Heart right ventricle (tissue), 16 donors: ENCODE results near the gene REEP1. TPM values are rescaled to one million over a fixed set of nuclear protein-coding genes. Genes with fewer than 3 reads are reported as not detected.

Experiments
- ATAC-seq, 8 donors: fragments of 200-7000 bp; cut with Tn5 transposase; one replicate each; pipeline ENCODE4 v1.9.1; 2020; ENCODE audit warnings: mild to moderate bottlenecking in 8 of 8, moderate library complexity in 8 of 8, moderate number of reproducible peaks in 1 of 8
- DNase-seq, 2 donors: peaks; one replicate each; pipeline ENCODE4 v3.0.0-alpha.2; 2020
- H3K27ac ChIP-seq, 10 donors: fragments of 200-600 bp; sonication (generic) in 2 of 10; one replicate each; pipeline versions ENCODE4 v1.5.0 to v1.8.0; 2020 to 2022; ENCODE audit warnings: mild to moderate bottlenecking in 3 of 10
- H3K27me3 ChIP-seq, 7 donors: fragments of 200-600 bp; one replicate each; pipeline ENCODE4 v1.8.0; 2021 to 2022; ENCODE audit warnings: mild to moderate bottlenecking in 2 of 7
- H3K36me3 ChIP-seq, 9 donors: fragments of 200-600 bp; sonication (generic) in 1 of 9; one replicate each; pipeline versions ENCODE4 v1.5.0 to v1.8.0; 2020 to 2022; ENCODE audit warnings: mild to moderate bottlenecking in 2 of 9
- H3K4me1 ChIP-seq, 9 donors: fragments of 200-600 bp; sonication (generic) in 1 of 9; one replicate each; pipeline versions ENCODE4 v1.5.0 to v1.8.0; 2020 to 2022; ENCODE audit warnings: mild to moderate bottlenecking in 4 of 9
- H3K4me3 ChIP-seq, 10 donors: fragments of 200-600 bp; sonication (generic) in 2 of 10; one replicate each; pipeline versions ENCODE4 v1.5.0 to v1.8.0; 2020 to 2022; ENCODE audit warnings: mild to moderate bottlenecking in 7 of 10, moderate library complexity in 2 of 10
- H3K9me3 ChIP-seq, 11 donors: fragments of 200-600 bp in 10 of 11; sonication (generic) in 2 of 11; one replicate each; pipeline versions ENCODE4 v1.5.0 to v1.8.0; 2013 to 2022; ENCODE audit warnings: mild to moderate bottlenecking in 2 of 11, control low read depth in 1 of 11, moderate library complexity in 1 of 11
- CTCF ChIP-seq, 9 donors: fragments of 200-600 bp; sonication (generic) in 2 of 9; IDR thresholded peaks; one replicate each; pipeline versions ENCODE4 v1.5.0 to v1.8.0; 2021 to 2022; ENCODE audit warnings: antibody characterized with exemption in 9 of 9, mild to moderate bottlenecking in 5 of 9, moderate library complexity in 1 of 9
- WGBS, 2 donors: extraction: QIAGEN DNeasy Blood & Tissue Kit; methylation state at CpG; one replicate each; pipeline ENCODE4 v1.1.7; 2013; ENCODE audit warnings: inconsistent platforms in 1 of 2; 5-methylcytosine and 5-hydroxymethylcytosine counted together
- intact Hi-C, 10 donors: fragments of 100-400 bp; cut with DNase I; formaldehyde crosslinking; loops; one replicate each; pipeline versions ENCODE4 v1.11.1 to v1.14.2; 2022
- polyA plus RNA-seq, 2 donors: library from polyadenylated mRNA; stranded (reverse); fragments of 200-250 nt; gene quantifications; one replicate each; pipeline ENCODE4 v1.2.3, GENCODE V29; 2013
- total RNA-seq, 10 donors: library from RNA; stranded (reverse); fragmentation: NEBNext Ultra II Directional in 3 of 10; extraction: Animal tissue kit (Norgen Biotek cat#: 25700) in 3 of 10; gene quantifications; one replicate each; pipeline versions ENCODE4 v1.2.1 to v1.2.4, GENCODE V29; 2021 to 2023
- donor health status: Arrhythmogenic right ventricular cardiomyopathy.
- donor health status: ischemic (EF 13 %, LVEDD 7.1; RV severe dilation, severe dysfunction).
- donor health status: healthy with polysubstance abuse.
- donor health status: DM: no; HTN: yes; CAD: no.
- donor health status: DM: no; HTN: no; CAD: no.
- donor health status: ischemic (EF 25% LVEDD 6.9; RV normal size, moderate dysfunction).
- donor health status: ischemic (EF 25% LVEDD 5.7; RV mildly dilated, moderate dysfunction).
- donor health status: healthy.
- donor health status: DM: yes; HTN: yes; CAD: no.
- donor health status: Ischemic cardiomyopathy.
- donor health status: ischemic (EF 35%, LVEDD 5.7; RV mildly dilated, moderate dysfunction).
- donor health status: nonischemic (EF 11% LVEDD 7.7; RV severe dilation, severe dysfunction).
- donor health status: DM: yes; HTN: yes; CAD: no.
- donor health status: PGD.
- donor health status: ischemic (EF 29% LVEDD 5.4; RV normal size, mild dysfunction).
- donor health status: nonischemic (EF 23%, LVEDD 6.1; RV moderate dilation, normal function).

The REEP1 gene
- total and polyA plus RNA-seq, 12 donors = 15.2 to 30.5 (median 25.6) TPM

DNA sequence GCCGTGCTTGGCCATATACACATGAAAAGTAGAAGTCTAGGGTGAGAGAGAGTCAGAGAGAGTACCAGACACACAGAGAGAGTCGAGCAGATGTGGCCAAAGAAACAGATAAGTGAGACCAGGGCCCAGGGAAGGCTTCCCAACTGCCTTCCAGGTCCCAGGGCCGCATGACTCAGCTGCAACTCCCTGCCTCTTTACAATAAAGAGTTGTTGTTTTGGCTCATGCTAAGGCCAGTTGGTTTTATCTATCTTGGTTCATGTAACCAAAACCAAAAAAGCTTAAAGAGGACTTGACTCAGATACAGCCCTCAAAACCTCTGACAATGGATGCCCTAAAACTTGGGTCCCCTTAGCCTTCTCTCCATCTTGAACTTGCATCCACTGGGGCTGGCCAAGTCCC lies 36.9 kb downstream of the REEP1 start:
- Histone ChIP-seq H3K36me3 (no peaks in the 10 kb centered on the region), H3K27ac (peak overlapping the region in 1 of 10 donors; percentile 31), H3K4me1 (peaks cover 9 to 58% (median 40%) of the 10 kb centered on the region in 9 donors), H3K4me3 (no peak overlapping the region), H3K9me3 (no peaks in the 10 kb centered on the region), H3K27me3 (no peaks in the 10 kb centered on the region)
- intact Hi-C loops = no loop called here
- DNase-seq = no peak
- no peak for ATAC-seq
- TF ChIP-seq CTCF (IDR thresholded peaks at IDR 0.05) = no peak
- WGBS, 2 donors = 72 to 79% methylated on average over 3 of the region's 3 CpGs

DNA sequence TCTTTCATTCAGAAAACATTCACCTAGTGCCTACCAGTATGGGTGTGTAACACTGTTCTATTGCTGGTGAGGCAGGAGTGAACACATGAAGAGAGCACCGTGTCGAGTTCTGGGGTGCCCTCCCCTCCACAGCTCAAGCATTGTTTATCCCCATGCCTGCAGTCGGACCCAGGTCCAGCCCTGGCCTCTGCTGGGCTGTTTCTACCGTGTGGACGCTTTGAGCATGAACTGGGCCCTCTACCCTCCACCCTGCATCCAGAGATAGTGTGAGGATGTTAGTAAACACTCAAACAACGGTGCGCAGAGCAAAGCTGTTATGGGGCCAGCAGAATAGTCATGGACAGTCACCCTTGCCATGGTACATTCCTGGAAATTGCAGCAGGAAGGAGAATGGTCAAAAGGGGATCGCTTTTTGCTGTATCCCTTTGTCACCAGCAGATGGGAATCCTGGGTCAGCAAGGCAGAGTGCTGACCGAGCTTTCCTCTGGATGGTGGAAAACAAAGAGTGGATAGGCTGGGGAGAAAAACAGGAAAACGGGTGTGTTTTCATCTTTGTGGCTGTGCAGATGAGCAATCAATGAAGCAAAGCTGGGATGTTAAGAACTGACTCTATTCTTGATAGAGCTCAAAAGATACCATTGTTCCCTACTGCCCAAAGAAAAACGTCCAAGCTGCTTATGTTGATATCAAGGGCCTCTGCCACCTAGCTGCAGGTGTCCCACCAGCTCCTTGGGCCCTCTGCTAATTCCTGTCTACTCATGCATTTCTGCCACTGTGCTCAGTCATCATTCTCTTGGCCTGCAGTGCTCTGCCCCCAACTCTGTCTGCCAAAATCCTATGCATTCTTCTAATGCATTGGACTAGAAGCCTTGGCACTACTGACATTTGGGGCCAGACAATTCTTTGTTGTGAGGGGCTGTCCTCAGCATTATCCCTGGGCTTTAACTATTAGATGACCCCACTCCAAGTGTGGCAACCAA lies 38.7 kb downstream of the REEP1 start:
- peak; percentile 54 to 82 (median 71) for ATAC-seq
- Histone ChIP-seq H3K4me3 (no peak overlapping the region), H3K27ac (peak overlapping the region in 8 of 10 donors; percentile 16 to 52 (median 34)), H3K27me3 (no peaks in the 10 kb centered on the region), H3K4me1 (peaks cover 9 to 62% (median 44%) of the 10 kb centered on the region in 9 donors), H3K9me3 (no peaks in the 10 kb centered on the region), H3K36me3 (no peaks in the 10 kb centered on the region)
- WGBS, 2 donors = 50 to 56% methylated on average over 11 of the region's 11 CpGs
- DNase-seq = peak in 1 of 2 donors; percentile 28
- intact Hi-C loops = loop anchor here in 8 of 10 donors (1.0 to 10.0 kb wide), 5 partner anchors 66 to 76 kb away; no protein-coding TSS in a partner anchor
- peak; percentile 23 to 71 (median 52) for TF ChIP-seq CTCF (IDR thresholded peaks at IDR 0.05)

DNA sequence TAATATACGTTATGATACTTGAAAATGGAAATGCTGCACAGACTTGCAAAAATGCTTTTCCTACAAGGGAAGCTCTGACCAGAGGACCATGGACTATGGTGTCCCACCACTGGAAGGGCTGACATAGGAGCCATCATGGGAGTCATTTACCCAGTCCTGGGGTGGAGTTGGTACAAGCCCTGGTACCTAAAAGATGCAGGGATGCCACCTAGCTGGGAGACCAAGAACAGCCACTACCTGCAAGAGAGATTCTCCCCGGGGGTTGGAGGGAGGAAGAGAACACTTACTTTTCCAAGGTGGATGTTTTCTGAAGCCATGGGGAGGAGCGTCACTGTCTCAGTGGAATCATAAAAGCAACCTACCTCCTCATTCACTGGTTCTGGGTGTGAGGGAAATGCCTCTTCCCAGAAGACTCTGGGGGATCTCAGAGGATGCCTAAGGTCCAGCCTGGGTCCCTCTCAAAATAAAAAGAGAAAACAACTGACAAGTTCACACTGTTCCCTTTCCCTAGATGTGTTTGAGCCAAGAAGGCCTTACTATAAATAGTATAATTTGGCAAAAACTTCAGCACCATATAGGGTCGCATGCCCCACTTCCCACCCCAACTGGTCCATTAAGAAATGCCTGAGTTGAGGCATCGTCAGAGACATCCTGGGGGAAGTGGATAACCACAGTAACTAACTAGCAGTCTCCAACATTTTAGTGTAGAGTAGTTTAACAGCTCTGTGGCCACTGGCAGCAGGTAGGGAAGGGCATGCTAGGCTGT lies 39.9 kb downstream of the REEP1 start:
- Histone ChIP-seq H3K27me3 (no peaks in the 10 kb centered on the region), H3K4me1 (peaks cover 12 to 71% (median 53%) of the 10 kb centered on the region in 9 donors), H3K9me3 (no peaks in the 10 kb centered on the region), H3K27ac (peak overlapping the region in 8 of 10 donors; percentile 10 to 52 (median 26)), H3K4me3 (no peak overlapping the region), H3K36me3 (no peaks in the 10 kb centered on the region)
- intact Hi-C loops = loop anchor here in 8 of 10 donors (1.0 to 10.0 kb wide), 7 partner anchors 21 to 77 kb away; no protein-coding TSS in a partner anchor
- peak in 7 of 8 donors; percentile 21 to 80 (median 45) for ATAC-seq
- no peak for DNase-seq
- 47 to 60% methylated on average over 5 of the region's 5 CpGs for WGBS, 2 donors
- peak in 7 of 9 donors; percentile 11 to 33 (median 26) for TF ChIP-seq CTCF (IDR thresholded peaks at IDR 0.05)

DNA sequence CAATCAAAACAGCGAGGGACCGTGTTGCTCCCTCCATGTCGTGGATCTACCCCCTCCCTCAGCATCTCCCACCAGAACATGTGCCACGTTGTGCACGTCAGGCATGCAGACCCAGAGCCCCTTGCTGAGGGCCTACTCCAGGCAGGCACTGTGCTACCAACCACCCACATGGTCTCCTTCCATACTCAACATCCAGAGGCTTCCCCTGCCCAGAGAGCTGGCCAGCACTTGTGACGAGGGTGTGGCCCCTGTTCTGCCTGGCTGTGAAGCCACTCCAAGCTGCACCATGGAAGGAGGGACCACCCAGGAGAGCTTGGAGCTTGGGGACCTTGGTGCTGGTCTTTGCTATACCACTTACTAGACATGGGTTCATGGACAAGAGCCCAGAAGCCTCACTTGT lies 40.5 kb downstream of the REEP1 start:
- Histone ChIP-seq H3K27ac (peak overlapping the region in 3 of 10 donors; percentile 4 to 38 (median 33)), H3K36me3 (no peaks in the 10 kb centered on the region), H3K4me3 (no peak overlapping the region), H3K27me3 (no peaks in the 10 kb centered on the region), H3K9me3 (no peaks in the 10 kb centered on the region), H3K4me1 (peaks cover 11 to 71% (median 46%) of the 10 kb centered on the region in 9 donors)
- peak in 1 of 8 donors; percentile 19 for ATAC-seq
- intact Hi-C loops = loop anchor here in 7 of 10 donors (2.0 to 10.0 kb wide), 5 partner anchors 20 to 78 kb away; no protein-coding TSS in a partner anchor
- no peak for TF ChIP-seq CTCF (IDR thresholded peaks at IDR 0.05)
- 90 to 92% methylated on average over 6 of the region's 6 CpGs for WGBS, 2 donors
- DNase-seq = no peak
